ENCODE results near the gene KIF9. TPM values are rescaled to one million over a fixed set of nuclear protein-coding genes. Genes with fewer than 3 reads are reported as not detected.
A peak's percentile ranks its signal among the peaks of the same experiment; 100 is the strongest.
"Not testable (repeated sequence)": the region's sequence is repeated elsewhere in the genome, so short reads cannot be mapped to it uniquely, and the experiment has no call there.

Gene KIF9
- total RNA-seq, 1 donor from 2014 or later = 3.0 TPM

DNA sequence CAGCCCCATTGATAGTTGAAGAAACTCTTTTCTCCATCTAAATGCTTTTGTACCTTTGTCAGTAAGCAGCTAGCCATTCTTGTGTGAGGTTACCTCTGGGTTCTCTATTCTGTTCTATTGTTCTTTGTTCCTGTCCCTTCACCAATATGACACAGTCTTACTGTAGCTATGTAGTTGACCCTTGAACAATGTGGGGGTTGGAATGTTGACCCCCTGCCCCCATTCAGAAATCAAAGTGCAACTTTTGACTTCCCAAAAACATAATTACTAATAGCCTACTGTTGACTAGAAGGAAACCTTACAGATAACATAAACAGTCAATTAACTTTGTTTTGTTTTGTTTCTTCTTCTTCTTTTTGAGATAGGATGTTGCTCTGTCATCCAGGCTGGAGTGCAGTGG lies 18.9 kb upstream of the KIF9 start:
- peaks cover 17% of the 10 kb centered on the region for H3K4me1 Mint-ChIP-seq
- H3K27me3 Mint-ChIP-seq = no peaks in the 10 kb centered on the region
- H3K36me3 Mint-ChIP-seq (ENCODE audit: low read depth) = peaks cover 33% of the 10 kb centered on the region
- H3K4me3 Mint-ChIP-seq = no peak overlapping the region
- intact Hi-C loops (cut with micrococcal nuclease) = no loop called here
- no peaks in the 10 kb centered on the region for H3K9me3 Mint-ChIP-seq
- H3K27ac Mint-ChIP-seq = no peak overlapping the region
- DNase-seq = no peak

DNA sequence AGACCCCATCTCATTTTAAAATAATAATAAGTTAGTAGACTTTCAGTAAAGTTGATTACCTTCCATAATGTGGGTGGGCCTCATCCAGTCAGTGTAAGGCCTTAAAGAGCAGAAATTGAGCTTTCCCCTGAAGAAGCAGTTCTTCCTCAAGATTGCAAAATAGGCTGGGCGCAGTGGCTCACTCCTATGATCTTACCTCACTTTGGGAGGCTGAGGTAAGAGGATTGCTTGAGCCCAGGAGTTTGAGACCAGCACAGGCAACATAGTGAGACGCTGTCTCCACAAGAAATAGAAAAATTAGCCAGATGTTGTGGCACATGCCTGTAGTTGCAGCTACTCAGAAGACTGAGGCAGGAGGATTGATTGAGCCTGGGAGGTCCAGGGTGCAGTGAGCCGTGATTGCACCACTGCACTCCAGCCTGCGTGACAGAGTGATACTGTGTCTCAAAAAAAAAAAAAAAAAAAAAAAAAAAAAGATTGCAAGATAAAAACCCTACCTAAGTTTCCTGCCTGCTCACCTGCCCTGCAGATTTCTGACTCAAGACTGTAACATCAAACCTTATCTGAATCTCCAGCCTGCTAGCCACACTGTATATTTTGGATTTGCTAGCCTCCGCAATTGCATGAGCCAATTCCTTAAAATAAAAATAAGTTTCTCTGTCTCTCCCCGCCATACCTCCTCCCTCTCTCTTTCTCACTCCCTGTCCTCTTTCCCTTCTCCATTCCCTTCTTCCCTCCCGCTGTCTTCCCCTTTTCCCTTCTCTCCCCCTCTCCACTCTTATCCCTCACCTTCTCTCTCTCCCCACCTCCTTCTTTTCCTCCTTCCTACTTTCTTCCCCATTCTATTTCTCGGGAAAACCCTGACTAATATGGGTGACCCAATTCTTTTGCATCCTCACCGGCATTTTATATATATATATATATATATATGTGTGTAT lies 17.1 kb upstream of the KIF9 start:
- peaks cover 25% of the 10 kb centered on the region for H3K36me3 Mint-ChIP-seq (ENCODE audit: low read depth)

DNA sequence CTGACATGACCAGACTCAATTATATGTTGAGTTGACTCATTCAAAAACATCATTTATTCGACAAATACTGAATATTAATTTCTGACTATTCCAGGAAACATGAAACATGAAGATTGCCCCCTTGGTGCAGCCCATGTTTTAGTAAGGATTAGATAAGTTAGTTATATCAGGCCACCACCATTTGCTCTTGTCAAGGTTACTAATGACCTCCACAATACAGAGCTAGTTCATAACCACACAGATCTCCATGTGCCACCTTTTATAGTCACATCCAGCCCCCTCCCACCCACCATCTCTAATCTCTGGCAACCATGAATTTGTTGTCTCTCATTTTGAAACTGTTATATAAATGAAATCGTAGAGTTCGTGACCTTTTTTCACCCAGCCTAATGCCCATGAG lies 15.8 kb upstream of the KIF9 start:
- Mint-ChIP-seq H3K27ac (no peak overlapping the region), H3K9me3 (no peaks in the 10 kb centered on the region), H3K27me3 (no peaks in the 10 kb centered on the region), H3K4me1 (peaks cover 23% of the 10 kb centered on the region), H3K4me3 (no peak overlapping the region), H3K36me3 (ENCODE audit: low read depth) (peaks cover 21% of the 10 kb centered on the region)
- DNase-seq = no peak
- intact Hi-C loops (cut with micrococcal nuclease) = no loop called here

More for the DNA sequence above, 17.1 kb upstream of the KIF9 start:
- peaks cover 23% of the 10 kb centered on the region for H3K4me1 Mint-ChIP-seq
- H3K4me3 Mint-ChIP-seq = no peak overlapping the region
- H3K9me3 Mint-ChIP-seq = no peaks in the 10 kb centered on the region
- H3K27ac Mint-ChIP-seq = no peak overlapping the region
- DNase-seq = no peak
- intact Hi-C loops (cut with micrococcal nuclease) = no loop called here
- H3K27me3 Mint-ChIP-seq = no peaks in the 10 kb centered on the region

DNA sequence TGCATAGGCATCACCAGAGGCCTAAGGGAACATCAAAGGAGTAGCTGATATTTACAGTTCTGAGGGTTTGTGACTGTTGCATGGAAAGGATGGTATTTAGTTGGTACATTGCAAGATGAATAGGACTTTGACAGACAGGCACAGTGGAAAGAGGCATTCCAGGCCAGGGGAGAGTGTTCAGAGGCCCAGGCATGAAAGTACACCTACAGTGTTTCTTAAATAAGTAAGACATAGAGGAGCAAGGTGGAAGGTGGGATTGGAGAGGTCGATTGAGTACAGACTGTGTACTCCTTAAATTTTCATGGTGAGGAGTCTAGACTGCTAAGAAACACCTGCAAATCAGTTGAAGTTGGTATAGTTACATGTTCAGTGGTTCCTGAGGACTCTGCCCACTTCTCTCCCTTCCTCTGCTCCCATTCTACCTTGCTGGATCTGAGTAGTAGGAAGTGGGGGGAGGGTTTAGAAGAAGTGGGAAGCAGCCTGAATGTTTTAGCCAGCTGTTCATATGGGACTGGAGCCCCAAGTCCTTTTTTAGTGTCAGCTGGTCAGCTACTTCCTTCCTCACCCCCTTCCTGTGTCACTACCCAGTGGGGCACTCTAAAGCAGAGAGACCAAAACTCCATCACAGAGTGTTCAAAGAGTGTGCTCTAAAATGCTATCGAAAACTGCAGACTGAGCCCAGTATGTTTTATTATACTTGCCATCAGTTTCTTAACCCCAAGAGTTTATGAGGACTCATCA lies 14.1 kb upstream of the KIF9 start:
- intact Hi-C loops (cut with micrococcal nuclease) = no loop called here
- no peak for DNase-seq
- peaks cover 21% of the 10 kb centered on the region for H3K4me1 Mint-ChIP-seq
- H3K27ac Mint-ChIP-seq = no peak overlapping the region
- H3K27me3 Mint-ChIP-seq = no peaks in the 10 kb centered on the region
- no peaks in the 10 kb centered on the region for H3K9me3 Mint-ChIP-seq
- H3K36me3 Mint-ChIP-seq (ENCODE audit: low read depth) = peaks cover 12% of the 10 kb centered on the region
- H3K4me3 Mint-ChIP-seq = no peak overlapping the region

DNA sequence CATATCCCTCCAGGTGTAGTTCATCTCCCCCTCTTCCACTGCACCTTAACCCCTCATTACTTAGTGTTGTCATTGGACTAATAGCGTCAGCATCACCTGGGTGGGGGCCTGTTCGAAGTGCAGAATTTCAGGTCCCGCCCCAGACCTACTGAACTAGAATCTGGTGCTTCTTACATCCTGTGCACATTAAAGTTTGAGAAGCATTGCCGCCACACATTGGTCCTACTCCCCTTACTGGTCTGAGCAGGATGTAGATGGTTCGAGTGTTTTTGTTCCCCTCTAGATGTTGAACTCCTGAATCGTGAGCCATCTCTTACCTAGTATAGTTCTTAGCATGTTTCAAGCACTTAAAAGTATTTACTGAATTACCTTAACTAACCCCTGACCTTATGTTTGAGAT lies 13.4 kb upstream of the KIF9 start:
- no peak overlapping the region for H3K27ac Mint-ChIP-seq

DNA sequence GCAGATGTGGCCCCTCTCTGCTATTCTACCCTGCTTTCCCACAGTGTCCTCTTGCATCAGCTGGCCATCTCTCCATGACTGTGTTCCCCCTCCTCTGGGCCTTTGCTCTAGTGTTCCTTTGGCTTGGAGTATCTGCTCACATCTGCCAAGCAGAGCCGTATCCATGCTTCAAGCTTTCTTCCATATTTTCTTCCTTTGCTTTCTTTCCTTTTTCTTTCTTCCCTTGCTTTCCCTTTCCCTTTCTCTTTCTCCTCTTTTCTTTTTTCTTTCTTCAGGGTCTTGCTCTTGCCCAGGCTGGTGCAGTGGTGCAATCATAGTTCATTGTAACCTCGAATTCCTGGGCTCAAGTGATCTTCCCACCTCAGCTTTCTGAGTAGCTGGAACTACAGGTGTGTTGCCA lies 12.7 kb upstream of the KIF9 start:
- Mint-ChIP-seq H3K4me3 (no peak overlapping the region), H3K9me3 (no peaks in the 10 kb centered on the region), H3K27me3 (no peaks in the 10 kb centered on the region), H3K27ac (peak overlapping the region; percentile 61), H3K4me1 (peaks cover 21% of the 10 kb centered on the region), H3K36me3 (ENCODE audit: low read depth) (peaks cover 15% of the 10 kb centered on the region)
- intact Hi-C loops (cut with micrococcal nuclease) = no loop called here
- no peak for DNase-seq

More for the DNA sequence above, 13.4 kb upstream of the KIF9 start:
- Mint-ChIP-seq H3K36me3 (ENCODE audit: low read depth) (peaks cover 9% of the 10 kb centered on the region), H3K9me3 (no peaks in the 10 kb centered on the region), H3K4me1 (peaks cover 21% of the 10 kb centered on the region), H3K27me3 (no peaks in the 10 kb centered on the region), H3K4me3 (no peak overlapping the region)
- intact Hi-C loops (cut with micrococcal nuclease) = no loop called here
- no peak for DNase-seq

DNA sequence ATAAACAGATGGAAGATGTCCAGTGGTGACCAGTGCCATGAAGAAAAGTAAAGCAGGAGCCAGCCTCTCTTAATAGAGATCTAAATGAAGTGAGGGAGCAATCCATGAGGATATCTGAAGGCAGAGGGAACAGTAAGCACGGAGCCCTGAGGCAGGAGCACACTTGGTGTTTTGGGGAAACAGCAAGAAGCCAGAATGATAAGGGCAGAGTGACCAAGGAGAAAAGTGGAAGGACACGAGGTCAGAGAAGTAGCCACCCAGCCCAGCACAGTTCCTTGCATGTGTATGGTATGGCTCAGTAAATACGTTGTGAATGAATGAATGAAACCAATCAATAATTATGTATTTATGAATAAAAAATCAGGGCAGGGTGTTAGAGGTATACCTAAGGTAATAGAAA lies 11.8 kb upstream of the KIF9 start:
- DNase-seq = no peak
- no peak overlapping the region for H3K27ac Mint-ChIP-seq
- H3K27me3 Mint-ChIP-seq = no peaks in the 10 kb centered on the region
- peaks cover 20% of the 10 kb centered on the region for H3K4me1 Mint-ChIP-seq
- H3K9me3 Mint-ChIP-seq = no peaks in the 10 kb centered on the region
- intact Hi-C loops (cut with micrococcal nuclease) = no loop called here
- H3K4me3 Mint-ChIP-seq = no peak overlapping the region
- peaks cover 19% of the 10 kb centered on the region for H3K36me3 Mint-ChIP-seq (ENCODE audit: low read depth)

DNA sequence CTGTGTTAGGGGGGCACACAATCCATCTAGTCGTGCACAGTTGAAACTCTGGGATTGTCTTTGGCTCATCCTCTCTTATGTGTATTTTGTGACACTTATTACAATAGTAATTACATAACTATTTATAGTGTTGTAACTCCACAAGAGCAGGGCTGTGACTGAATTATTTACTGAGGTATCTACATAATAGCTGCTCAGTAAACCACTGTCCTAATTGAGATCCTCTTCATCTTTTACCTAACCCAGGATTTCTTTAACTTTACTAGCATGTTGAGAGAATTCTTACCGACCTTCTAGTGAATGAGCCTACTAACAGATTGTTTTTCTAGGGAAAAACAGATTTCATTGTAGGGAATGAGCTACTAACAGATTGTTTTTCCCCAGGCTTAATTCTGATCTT lies 11.2 kb upstream of the KIF9 start:
- H3K4me3 Mint-ChIP-seq = no peak overlapping the region
- no peak overlapping the region for H3K27ac Mint-ChIP-seq
- peaks cover 24% of the 10 kb centered on the region for H3K36me3 Mint-ChIP-seq (ENCODE audit: low read depth)
- no peaks in the 10 kb centered on the region for H3K9me3 Mint-ChIP-seq
- peaks cover 21% of the 10 kb centered on the region for H3K4me1 Mint-ChIP-seq
- no peak for DNase-seq
- intact Hi-C loops (cut with micrococcal nuclease) = no loop called here
- H3K27me3 Mint-ChIP-seq = no peaks in the 10 kb centered on the region

DNA sequence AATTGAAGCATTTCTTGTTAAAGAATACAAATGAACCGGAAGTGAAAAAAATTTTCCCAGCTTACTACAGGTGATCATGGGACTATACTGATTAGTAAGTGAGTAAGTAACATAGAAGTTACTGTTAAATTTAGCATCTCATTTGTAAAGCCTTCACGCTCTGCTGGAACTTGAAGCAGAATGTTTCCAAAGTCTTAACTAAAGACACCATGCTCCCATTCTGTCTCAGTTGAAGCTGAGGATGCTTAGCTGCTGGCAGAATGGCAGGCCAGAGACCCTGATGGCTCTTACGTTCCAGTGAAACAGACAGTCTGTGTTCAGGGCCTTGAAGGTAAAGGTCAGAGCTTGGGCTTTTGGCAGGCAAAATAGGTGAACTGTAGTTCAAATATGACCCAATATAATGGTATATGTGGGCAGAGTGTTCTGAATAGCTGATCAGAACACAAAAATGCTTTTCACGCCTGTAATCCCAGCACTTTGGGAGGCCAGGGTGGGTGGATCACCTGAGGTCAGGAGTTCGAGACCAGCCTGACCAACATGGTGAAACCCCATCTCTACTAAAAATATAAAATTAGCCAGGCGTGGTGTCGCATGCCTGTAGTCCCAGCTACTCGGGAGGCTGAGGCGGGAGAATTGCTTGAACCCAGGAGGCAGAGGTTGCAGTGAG lies 9.3 kb upstream of the KIF9 start:
- DNase-seq; intact Hi-C loops (cut with micrococcal nuclease); H3K27ac Mint-ChIP-seq; H3K27me3 Mint-ChIP-seq; H3K4me3 Mint-ChIP-seq; H3K9me3 Mint-ChIP-seq: not testable (repeated sequence)
- peaks cover 17% of the 10 kb centered on the region for H3K4me1 Mint-ChIP-seq
- H3K36me3 Mint-ChIP-seq (ENCODE audit: low read depth) = peaks cover 21% of the 10 kb centered on the region

DNA sequence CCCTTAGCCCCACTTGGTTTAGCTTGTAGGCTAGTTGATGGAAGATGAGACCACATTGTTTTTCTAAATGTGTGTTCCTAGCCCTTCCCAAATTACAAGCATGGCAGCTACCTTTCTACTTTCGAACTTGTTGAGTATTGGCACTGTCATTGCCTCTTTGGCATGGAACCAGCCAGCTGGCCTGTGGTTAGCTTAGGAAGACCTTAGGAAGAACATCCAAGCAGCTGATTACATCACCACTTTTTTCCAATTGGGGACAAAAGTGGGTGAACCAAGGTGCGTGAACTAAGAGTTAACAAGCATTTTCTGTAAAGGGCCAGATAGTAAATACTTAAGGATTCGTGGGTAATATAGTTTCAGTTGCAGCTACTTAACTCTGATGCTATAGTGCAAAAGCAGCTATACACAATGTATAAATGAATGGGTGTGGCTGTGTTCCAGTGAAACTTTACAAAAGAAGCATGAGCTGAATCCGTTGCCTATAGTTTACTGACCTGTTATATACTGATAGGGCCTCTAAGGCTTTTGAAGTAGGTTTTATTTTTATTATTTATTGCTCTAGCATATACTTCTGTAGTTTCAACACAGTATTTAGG lies 8.7 kb upstream of the KIF9 start:
- Mint-ChIP-seq H3K27ac (no peak overlapping the region), H3K36me3 (ENCODE audit: low read depth) (peaks cover 24% of the 10 kb centered on the region), H3K4me1 (peaks cover 12% of the 10 kb centered on the region), H3K27me3 (no peaks in the 10 kb centered on the region), H3K9me3 (no peaks in the 10 kb centered on the region), H3K4me3 (no peak overlapping the region)
- no peak for DNase-seq
- intact Hi-C loops (cut with micrococcal nuclease) = no loop called here

DNA sequence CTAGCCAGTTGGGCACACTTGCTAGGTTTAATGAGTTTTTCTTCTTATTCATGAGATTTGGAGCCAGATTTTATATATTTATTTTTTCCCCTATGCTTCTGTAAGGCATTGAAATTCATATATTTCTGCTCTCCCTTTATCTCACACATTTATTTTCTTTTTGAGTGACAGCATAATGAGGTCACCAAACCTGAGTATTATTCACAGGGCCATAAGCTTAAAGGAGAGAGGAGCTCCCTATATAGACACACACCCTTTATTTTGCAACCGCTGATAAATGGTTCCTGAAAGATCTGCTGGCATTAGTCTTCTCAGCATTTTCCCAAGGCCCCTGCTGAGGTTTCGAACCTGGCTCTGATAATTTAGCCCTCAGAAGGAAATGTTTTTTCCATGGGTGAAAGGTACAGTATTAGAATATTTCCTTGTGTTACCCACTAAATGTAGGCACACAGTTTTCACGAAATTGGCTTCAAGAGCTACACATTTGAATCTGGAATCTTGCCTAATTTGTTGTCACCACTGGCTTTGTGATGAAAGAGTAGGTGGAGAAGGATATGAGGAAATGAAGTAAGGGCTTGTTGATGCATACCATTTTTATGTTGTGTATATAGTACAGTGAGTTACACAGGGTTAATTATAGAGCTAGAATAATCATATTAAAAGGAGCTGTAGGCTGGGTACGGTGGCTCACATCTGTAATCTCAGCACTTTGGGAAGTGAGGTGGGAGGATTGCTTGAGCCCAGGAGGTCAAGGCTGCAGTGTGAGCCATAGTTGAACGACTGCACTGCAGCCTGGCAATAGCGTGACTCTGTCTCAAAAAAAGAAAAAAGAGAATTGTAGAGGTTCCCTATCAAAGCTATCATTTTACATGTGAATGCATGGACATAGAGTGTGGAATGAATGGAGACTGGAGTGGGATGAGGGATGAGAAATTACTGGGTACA lies 6.6 kb upstream of the KIF9 start:
- Mint-ChIP-seq H3K4me1 (peaks cover 17% of the 10 kb centered on the region), H3K9me3 (no peaks in the 10 kb centered on the region), H3K4me3 (no peak overlapping the region), H3K36me3 (ENCODE audit: low read depth) (peaks cover 24% of the 10 kb centered on the region), H3K27me3 (no peaks in the 10 kb centered on the region), H3K27ac (no peak overlapping the region)
- DNase-seq = no peak
- intact Hi-C loops (cut with micrococcal nuclease) = no loop called here

DNA sequence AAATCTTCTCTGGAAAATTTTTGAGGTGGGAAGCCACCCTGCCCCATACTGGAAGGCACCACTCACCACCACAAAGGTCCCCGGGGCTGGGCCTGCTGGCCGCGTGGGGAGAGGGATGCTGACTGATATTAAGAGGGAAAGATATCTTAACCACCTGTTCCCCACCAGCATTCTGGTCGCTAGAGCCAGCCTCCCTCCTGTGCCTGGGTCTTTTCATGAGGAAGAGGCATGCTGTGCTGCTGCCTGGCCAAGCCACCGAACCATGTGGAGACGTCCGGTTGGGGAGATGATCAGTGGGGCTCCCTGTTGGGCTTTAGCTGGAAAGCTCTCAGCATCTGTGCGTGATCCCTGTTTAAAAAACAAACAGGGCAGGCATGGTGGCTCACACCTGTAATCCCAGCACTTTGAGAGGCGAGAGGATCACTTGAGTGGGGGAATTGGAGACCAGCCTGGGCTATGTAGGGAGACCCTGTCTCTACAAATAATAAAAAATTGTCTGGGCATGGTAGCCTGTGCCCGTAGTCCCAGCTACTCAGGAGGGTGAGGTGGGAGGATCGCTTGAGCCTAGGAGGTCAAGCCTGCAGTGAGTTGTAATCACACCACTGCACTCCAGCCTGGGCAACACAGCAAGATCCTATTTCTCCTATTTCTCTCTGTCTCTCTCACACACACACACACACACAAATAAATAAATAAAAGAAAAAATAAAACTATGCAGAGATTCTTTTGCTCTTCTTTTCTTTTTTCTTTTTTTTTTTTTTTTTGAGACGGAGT lies 1.2 kb upstream of the KIF9 start:
- peaks cover 29% of the 10 kb centered on the region for H3K4me1 Mint-ChIP-seq
- peak overlapping the region; percentile 100 for H3K27ac Mint-ChIP-seq
- H3K9me3 Mint-ChIP-seq = no peaks in the 10 kb centered on the region
- DNase-seq = peak; percentile 75
- intact Hi-C loops (cut with micrococcal nuclease) = loop anchor here (1.0 to 5.0 kb wide), 5 partner anchors 119 to 805 kb away; partner anchors contain the start of genes NBEAL2, SCAP, SETD2 and SMARCC1
- peaks cover 17% of the 10 kb centered on the region for H3K36me3 Mint-ChIP-seq (ENCODE audit: low read depth)
- peaks cover 3% of the 10 kb centered on the region for H3K27me3 Mint-ChIP-seq
- H3K4me3 Mint-ChIP-seq = peak overlapping the region; percentile 100
